A549 treated with ZK216348 at 1 μM for 4 hours (cell line): Measurements from ENCODE around the gene NUDT2. TPM values are rescaled to one million over a fixed set of nuclear protein-coding genes. Genes with fewer than 3 reads are reported as not detected.

Experiments used
- total RNA-seq: library from RNA; stranded (reverse); fragments of 200-300 nt; extraction: Qiagen RNA extraction; gene quantifications from 5 replicates; pipeline ENCODE4 v1.2.3, GENCODE V29; 2022; ENCODE audit warnings: low read depth

NUDT2 gene
- total RNA-seq: 22.7 to 25.0 TPM (median 23.9 TPM) in 5 replicates

DNA sequence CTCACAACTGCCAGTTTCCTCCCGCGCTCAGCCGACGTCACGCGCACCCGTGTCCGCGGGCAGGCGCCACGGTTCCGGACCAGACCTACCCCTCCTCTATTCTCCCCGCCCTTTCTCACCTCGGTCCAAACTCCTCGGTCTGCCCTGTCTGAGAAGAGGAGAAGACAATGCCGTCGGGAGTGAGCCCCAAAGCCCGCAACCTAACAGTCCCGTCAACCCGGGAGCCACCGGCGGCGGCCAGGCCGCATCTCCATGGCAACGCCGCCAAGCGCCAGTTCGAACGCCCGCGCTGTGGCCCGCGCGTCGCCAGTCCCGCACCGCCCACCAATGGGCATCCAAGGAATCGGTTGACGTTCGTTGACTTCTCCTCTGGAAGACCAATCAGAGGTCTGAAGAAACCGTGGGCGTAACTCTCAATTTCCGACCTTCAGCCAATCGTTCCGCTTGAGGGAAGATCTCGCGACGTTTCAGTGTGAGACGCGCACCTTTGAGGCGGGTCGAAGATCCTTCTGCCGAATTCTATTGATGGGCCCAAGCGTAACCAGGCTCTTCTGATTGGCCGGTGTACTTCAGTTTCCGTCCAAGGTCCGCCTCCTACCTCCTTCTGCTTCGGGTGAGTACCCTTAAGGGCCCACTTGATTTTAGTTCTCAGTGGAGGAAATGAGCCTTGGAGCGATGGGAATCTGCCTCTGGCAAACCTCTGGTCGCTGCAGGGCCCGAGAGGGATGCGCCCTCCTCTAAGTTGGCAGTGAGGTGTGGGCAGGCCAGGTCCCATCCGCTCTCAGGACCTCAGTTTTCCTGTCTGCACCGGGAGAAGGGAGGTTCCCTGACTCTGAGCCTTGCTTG is at the start of gene NUDT2, which contains the start of gene KIF24:
TSS of gene NUDT2 (plus strand) at position 583 of the 846 bp plus-strand sequence. CDS start 9,471 bp downstream, outside the sequence.
TSS of gene KIF24 (minus strand) at position 282 of the 846 bp plus-strand sequence. CDS start 17,922 bp downstream, outside the sequence.

GRCh38 chr9:34376596-34377403 is 47.4 kb downstream of the NUDT2 start, which contains the start of gene MYORG:
Gene MYORG (minus strand): TSS chr9:34376898. CDS start chr9:34372943, 3,955 bp downstream.

Other genes with a start within 250 kb of the NUDT2 start
- gene DCAF12, start 202.9 kb upstream of the NUDT2 start, total RNA-seq: 36.3 to 44.7 TPM (median 38.5 TPM) in 5 replicates
- 45.1 to 48.6 TPM (median 47.4 TPM) in 5 replicates for gene UBAP1, start 150.5 kb upstream of the NUDT2 start, total RNA-seq
- gene KIF24, start 301 bp upstream of the NUDT2 start, total RNA-seq: 2.9 to 4.5 TPM (median 3.6 TPM) in 5 replicates
- 3.5 to 6.2 TPM (median 5.2 TPM) in 5 replicates for gene MYORG, start 47.3 kb downstream of the NUDT2 start, total RNA-seq
- gene FAM219A, start 129.0 kb downstream of the NUDT2 start, total RNA-seq: 13.0 to 18.8 TPM (median 18.4 TPM) in 5 replicates
- 0.29 TPM in 1 of 5 replicates, not detected in the others for gene DNAI1, start 129.2 kb downstream of the NUDT2 start, total RNA-seq
- gene ENHO, start 193.4 kb downstream of the NUDT2 start, total RNA-seq: 0.87 to 2.9 TPM (median 2.3 TPM) in 5 replicates